OCI-LY1 (cell line): ENCODE data around the gene RAPGEF2.

Source experiments
- H2AFZ ChIP-seq: fragments of 200-600 bp; sonication (generic), shearing (Covaris generic); 2 replicates; pipeline ENCODE4 v1.6.0; 2014; ENCODE audit warnings: antibody characterized with exemption, mild to moderate bottlenecking, low read length
- H3F3A ChIP-seq: fragments of 200-600 bp; sonication (generic), shearing (Covaris generic); 2 replicates; pipeline ENCODE4 v1.6.0; 2014; ENCODE audit warnings: mild to moderate bottlenecking, antibody characterized with exemption, low read length, moderate library complexity; ENCODE audit not compliant: insufficient read depth
- H3K27ac ChIP-seq: fragments of 200-600 bp; sonication (generic); 2 replicates; pipeline ENCODE4 v1.5.1; 2014; ENCODE audit warnings: low read length, mixed run types, mild to moderate bottlenecking, low read depth; ENCODE audit not compliant: poor library complexity, severe bottlenecking
- H3K27me3 ChIP-seq: fragments of 200-600 bp; sonication (generic); 2 replicates; pipeline ENCODE4 v1.6.0; 2014; ENCODE audit warnings: antibody characterized with exemption, mild to moderate bottlenecking, low read length, moderate library complexity; ENCODE audit not compliant: insufficient read depth
- H3K36me3 ChIP-seq: fragments of 200-600 bp; sonication (generic); 2 replicates; pipeline ENCODE4 v1.6.1; 2014; ENCODE audit warnings: mild to moderate bottlenecking, antibody characterized with exemption, low read length, moderate library complexity, mixed read lengths; ENCODE audit not compliant: insufficient read depth
- H3K4me1 ChIP-seq: fragments of 200-600 bp; sonication (generic); 2 replicates; pipeline ENCODE4 v1.5.1; 2014; ENCODE audit warnings: mild to moderate bottlenecking, low read length, moderate library complexity; ENCODE audit not compliant: insufficient read depth, severe bottlenecking
- H3K4me2 ChIP-seq: fragments of 200-600 bp; sonication (generic), shearing (Covaris generic); 2 replicates; pipeline ENCODE4 v1.6.1; 2014; ENCODE audit warnings: low read length
- H3K4me3 ChIP-seq: fragments of 200-600 bp; sonication (generic); 2 replicates; pipeline ENCODE4 v1.5.1; 2014; ENCODE audit warnings: low read length, low read depth, mild to moderate bottlenecking, mixed read lengths; ENCODE audit not compliant: poor library complexity, severe bottlenecking
- H3K79me2 ChIP-seq: fragments of 200-600 bp; shearing (Covaris generic); 2 replicates; pipeline ENCODE4 v1.6.1; 2016; ENCODE audit warnings: mixed run types, low read length, mixed read lengths; ENCODE audit not compliant: insufficient read depth
- H3K9ac ChIP-seq: fragments of 200-600 bp; sonication (generic), shearing (Covaris generic); 2 replicates; pipeline ENCODE4 v1.6.1; 2014; ENCODE audit warnings: mild to moderate bottlenecking, low read length, mixed read lengths
- H3K9me2 ChIP-seq: fragments of 200-600 bp; sonication (generic), shearing (Covaris generic); 2 replicates; pipeline ENCODE4 v1.6.1; 2014; ENCODE audit warnings: low read depth, mild to moderate bottlenecking, low read length, mixed read lengths
- H3K9me3 ChIP-seq: fragments of 200-600 bp; shearing (Covaris generic); 2 replicates; pipeline ENCODE4 v1.6.1; 2014; ENCODE audit warnings: low read length, mixed read lengths
- H4K20me1 ChIP-seq: fragments of 200-600 bp; sonication (generic), shearing (Covaris generic); 2 replicates; pipeline ENCODE4 v1.6.0; 2016; ENCODE audit warnings: mild to moderate bottlenecking, low read length; ENCODE audit not compliant: insufficient read depth
- CTCF ChIP-seq: fragments of 200-600 bp; sonication (generic), shearing (Covaris generic); IDR thresholded peaks from 2 replicates; pipeline ENCODE4 v1.5.1; 2017; ENCODE audit warnings: mild to moderate bottlenecking, antibody characterized with exemption, low read length, moderate library complexity, mixed read lengths
- EZH2 ChIP-seq: fragments of 200-600 bp; sonication (generic), shearing (Covaris generic); IDR thresholded peaks from 2 replicates; pipeline ENCODE4 v1.8.0; 2017; ENCODE audit warnings: borderline replicate concordance, mixed run types, mild to moderate bottlenecking, antibody characterized with exemption, low read length, moderate library complexity, mixed read lengths

The RAPGEF2 gene

GRCh38 chr4:159191989-159192388 is 89.1 kb downstream of the RAPGEF2 start:
- Histone ChIP-seq H3K4me1 (no peaks in the 10 kb centered on the region), H3K9me3 (no peaks in the 10 kb centered on the region), H3K9me2 (no peaks in the 10 kb centered on the region), H4K20me1 (no peaks in the 10 kb centered on the region), H3F3A (no peaks in the 10 kb centered on the region), H2AFZ (no peak overlapping the region), H3K79me2 (no peaks in the 10 kb centered on the region), H3K27ac (no peak overlapping the region), H3K27me3 (no peaks in the 10 kb centered on the region), H3K9ac (no peak overlapping the region), H3K36me3 (no peaks in the 10 kb centered on the region), H3K4me2 (no peak overlapping the region), H3K4me3 (no peak overlapping the region)
- TF ChIP-seq CTCF: peak; percentile 40; the same call in 1 of the 2 replicates
- no peak for TF ChIP-seq EZH2

- no peak overlapping the region for H3K27ac ChIP-seq
- H3K4me3 ChIP-seq: no peak overlapping the region
- no peaks in the 10 kb centered on the region for H3K27me3 ChIP-seq
- no peaks in the 10 kb centered on the region for H3K9me3 ChIP-seq
- no peaks in the 10 kb centered on the region for H4K20me1 ChIP-seq
- no peak overlapping the region for H2AFZ ChIP-seq
- H3K4me2 ChIP-seq: no peak overlapping the region
- no peaks in the 10 kb centered on the region for H3K9me2 ChIP-seq
- no peaks in the 10 kb centered on the region for H3K4me1 ChIP-seq
- H3K79me2 ChIP-seq: no peaks in the 10 kb centered on the region
- H3K9ac ChIP-seq: no peak overlapping the region
- H3F3A ChIP-seq: no peaks in the 10 kb centered on the region
- TF ChIP-seq EZH2: no peak
- TF ChIP-seq CTCF: no peak
- H3K36me3 ChIP-seq: no peaks in the 10 kb centered on the region
Observed at GRCh38 chr4:159193046-159193620, 90.3 kb downstream of the RAPGEF2 start.

GRCh38 chr4:159195361-159195769 is 92.5 kb downstream of the RAPGEF2 start:
- Histone ChIP-seq H3K4me2 (no peak overlapping the region), H3K79me2 (no peaks in the 10 kb centered on the region), H3K9me2 (no peaks in the 10 kb centered on the region), H3K9ac (no peak overlapping the region), H2AFZ (no peak overlapping the region), H4K20me1 (no peaks in the 10 kb centered on the region), H3K27me3 (no peaks in the 10 kb centered on the region), H3K4me1 (no peaks in the 10 kb centered on the region), H3K4me3 (no peak overlapping the region), H3K36me3 (no peaks in the 10 kb centered on the region), H3K9me3 (no peaks in the 10 kb centered on the region), H3K27ac (no peak overlapping the region), H3F3A (no peaks in the 10 kb centered on the region)
- no peak for TF ChIP-seq CTCF
- TF ChIP-seq EZH2: no peak
